H1 (cell line): ENCODE results near the gene C13orf42. TPM values are rescaled to one million over a fixed set of nuclear protein-coding genes. Genes with fewer than 3 reads are reported as not detected.

Experiments
- ASH2L ChIP-seq: fragments of 200-600, 300-600 bp; sonication (generic); IDR thresholded peaks from one replicate; pipeline ENCODE4 v1.7.1; 2017; ENCODE audit warnings: low read length
- CHD2 ChIP-seq: IDR thresholded peaks from 2 replicates; pipeline ENCODE4 v1.6.1; 2012; ENCODE audit warnings: low read length, improper control_type of control experiment
- CHD7 ChIP-seq: fragments of 300-600 bp; sonication (generic); IDR thresholded peaks from 2 replicates; pipeline ENCODE4 v1.7.1; 2012; ENCODE audit warnings: low read length, moderate library complexity, mild to moderate bottlenecking, inconsistent platforms; ENCODE audit not compliant: insufficient replicate concordance
- EGR1 ChIP-seq: IDR thresholded peaks from 2 replicates; pipeline ENCODE4 v1.6.1; 2011; ENCODE audit warnings: low read depth, low read length, borderline replicate concordance
- HDAC2 ChIP-seq, 2 experiments: fragments of 300-600 bp in 1 of 2; sonication (generic) in 1 of 2; IDR thresholded peaks; 2 replicates each; pipeline ENCODE4 v1.6.1; 2011 to 2012; ENCODE audit warnings: low read depth in 2 of 2, low read length in 2 of 2, mild to moderate bottlenecking in 2 of 2, moderate library complexity in 2 of 2, borderline replicate concordance in 1 of 2, inconsistent platforms in 1 of 2
- HDAC6 ChIP-seq: IDR thresholded peaks from one replicate; pipeline ENCODE4 v1.7.1; 2012; ENCODE audit warnings: low read depth, mild to moderate bottlenecking, inconsistent platforms, low read length, moderate library complexity
- JUN ChIP-seq: IDR thresholded peaks from 2 replicates; pipeline ENCODE4 v1.6.1; 2011; ENCODE audit warnings: low read depth, mild to moderate bottlenecking, improper control_type of control experiment, low read length
- KDM1A ChIP-seq: fragments of 200-600, 300-600 bp; sonication (generic); IDR thresholded peaks from 2 replicates; pipeline ENCODE4 v1.7.1; 2016; ENCODE audit warnings: mild to moderate bottlenecking, low read length, borderline replicate concordance
- NANOG ChIP-seq: IDR thresholded peaks from 2 replicates; pipeline ENCODE4 v1.6.1; 2011; ENCODE audit warnings: low read length, low read depth, mild to moderate bottlenecking, inconsistent platforms; ENCODE audit not compliant: insufficient read depth, poor library complexity, severe bottlenecking
- POLR2A ChIP-seq, 2 experiments: IDR thresholded peaks; 1 replicate in 1 of 2; 2 replicates in 1 of 2; pipeline ENCODE4 v1.6.1; 2011; ENCODE audit warnings: low read depth in 2 of 2, low read length in 2 of 2, mild to moderate bottlenecking in 2 of 2; ENCODE audit errors: control extremely low read depth in 1 of 2
- RAD21 ChIP-seq, 2 experiments: IDR thresholded peaks in 1 of 2; conservative IDR thresholded peaks in 1 of 2; 2 replicates each; pipeline ENCODE4 v1.6.1; 2011; ENCODE audit warnings: low read depth in 2 of 2, low read length in 2 of 2, improper control_type of control experiment in 1 of 2, inconsistent platforms in 1 of 2, mild to moderate bottlenecking in 1 of 2, moderate library complexity in 1 of 2
- polyA plus RNA-seq, 7 experiments: library from polyadenylated mRNA; depleted of rRNA in 3 of 7; stranded (reverse) in 5 of 7; unstranded in 2 of 7; fragments of >200 nt in 5 of 7; fragments of 200-250 nt in 2 of 7; gene quantifications; 1 replicate in 5 of 7; 2 replicates in 1 of 7; 4 replicates in 1 of 7; pipeline versions ENCODE4 v1.2.1 to v1.2.3, GENCODE V29; 2011 to 2013; ENCODE audit warnings: missing spikeins in 2 of 7, mixed read lengths in 2 of 7
- total RNA-seq: library from RNA; stranded (reverse); fragmentation: NEBNext Ultra II Directional; extraction: Animal tissue kit (Norgen Biotek cat#: 25700); gene quantifications from 2 replicates; pipeline ENCODE4 v1.2.1, GENCODE V29; 2021

Gene C13orf42
- total and polyA plus RNA-seq, 2 of the 8 experiments (the other 6 are each of a cell fraction or from before 2014, with no cell fraction given): 9.9 to 10.1 TPM

GRCh38 chr13:51152701-51153100 is 41.6 kb upstream of the C13orf42 start (continued):
- no peak for TF ChIP-seq CHD7
- no peak for TF ChIP-seq KDM1A
- no peak for TF ChIP-seq RAD21 (IDR thresholded peaks at IDR 0.05 in 1 of 2, conservative IDR thresholded peaks at IDR 0.05 in 1 of 2; ENCODE audit: low read depth in 2 of 2, low read length in 2 of 2)
- no peak for TF ChIP-seq ASH2L
- TF ChIP-seq POLR2A (IDR thresholded peaks at IDR 0.05; ENCODE audit: control extremely low read depth in 1 of 2, low read depth in 2 of 2, low read length in 2 of 2): no peak
- TF ChIP-seq CHD2: no peak
- TF ChIP-seq HDAC2 (IDR thresholded peaks at IDR 0.05; ENCODE audit: borderline replicate concordance in 1 of 2, low read depth in 2 of 2, low read length in 2 of 2): no peak
- no peak for TF ChIP-seq JUN
- TF ChIP-seq EGR1: no peak
- TF ChIP-seq HDAC6: no peak
- no peak for TF ChIP-seq NANOG
